IPS DF 6.9 (cell line): Measurements from ENCODE around the gene TSPYL2.
A peak's percentile ranks its signal among the peaks of the same experiment; 100 is the strongest.

ENCODE experiments used
- DNase-seq: peaks from one replicate; pipeline ENCODE4 v3.0.0-alpha.2; 2013; ENCODE audit warnings: low read depth, low spot score
- H3K27ac ChIP-seq: one replicate; pipeline ENCODE4 v1.5.1; 2013; ENCODE audit warnings: low read length, control low read depth
- H3K27me3 ChIP-seq: 2 replicates; pipeline ENCODE4 v1.6.1; 2013; ENCODE audit warnings: mild to moderate bottlenecking, low read length; ENCODE audit not compliant: control insufficient read depth, insufficient read depth
- H3K36me3 ChIP-seq: 2 replicates; pipeline ENCODE4 v1.6.1; 2013; ENCODE audit warnings: low read length; ENCODE audit not compliant: control insufficient read depth, insufficient read depth
- H3K4me1 ChIP-seq: 2 replicates; pipeline ENCODE4 v1.6.1; 2013; ENCODE audit warnings: low read length; ENCODE audit not compliant: control insufficient read depth, insufficient read depth
- H3K4me3 ChIP-seq: 2 replicates; pipeline ENCODE4 v1.5.1; 2013; ENCODE audit warnings: mild to moderate bottlenecking, low read length
- H3K9me3 ChIP-seq: 2 replicates; pipeline ENCODE4 v1.6.1; 2013; ENCODE audit warnings: low read length, inconsistent platforms; ENCODE audit not compliant: control insufficient read depth, insufficient read depth
- WGBS: extraction: QIAGEN DNeasy Blood & Tissue Kit; methylation state at CpG from one replicate; pipeline ENCODE4 v1.1.7; 2013; ENCODE audit warnings: mixed read lengths, missing lambda C conversion rate; ENCODE audit not compliant: insufficient read length, insufficient coverage; 5-methylcytosine and 5-hydroxymethylcytosine counted together

TSPYL2 gene

GRCh38 chrX:53065104-53065503 is 17.1 kb upstream of the TSPYL2 start:
- no CpG with 5 or more reads among the region's 1 CpG for WGBS

GRCh38 chrX:53071064-53071463 is 11.1 kb upstream of the TSPYL2 start:
- no peak overlapping the region for H3K4me3 ChIP-seq
- no peak overlapping the region for H3K27ac ChIP-seq

More at GRCh38 chrX:53065104-53065503, 17.1 kb upstream of the TSPYL2 start:
- no peak overlapping the region for H3K27ac ChIP-seq
- H3K4me3 ChIP-seq, result no peak overlapping the region
- DNase-seq, result no peak
- H3K36me3 ChIP-seq, result no peaks in the 10 kb centered on the region
- no peaks in the 10 kb centered on the region for H3K9me3 ChIP-seq
- no peaks in the 10 kb centered on the region for H3K27me3 ChIP-seq
- H3K4me1 ChIP-seq, result no peaks in the 10 kb centered on the region

GRCh38 chrX:53071604-53072417 is 10.4 kb upstream of the TSPYL2 start:
- Histone ChIP-seq H3K27me3 (no peaks in the 10 kb centered on the region), H3K27ac (no peak overlapping the region), H3K4me1 (no peaks in the 10 kb centered on the region), H3K36me3 (no peaks in the 10 kb centered on the region), H3K4me3 (peak overlapping the region; percentile 21; the same call in 1 of the 2 replicates), H3K9me3 (no peaks in the 10 kb centered on the region)
- DNase-seq, result no peak
- WGBS, result no CpG with 5 or more reads among the region's 31 CpGs

More at GRCh38 chrX:53071064-53071463, 11.1 kb upstream of the TSPYL2 start:
- no peaks in the 10 kb centered on the region for H3K27me3 ChIP-seq
- no peaks in the 10 kb centered on the region for H3K36me3 ChIP-seq
- no CpG with 5 or more reads among the region's 10 CpGs for WGBS
- no peaks in the 10 kb centered on the region for H3K9me3 ChIP-seq
- DNase-seq, result no peak
- no peaks in the 10 kb centered on the region for H3K4me1 ChIP-seq

- H3K27ac ChIP-seq, result no peak overlapping the region
- no peaks in the 10 kb centered on the region for H3K9me3 ChIP-seq
- H3K36me3 ChIP-seq, result no peaks in the 10 kb centered on the region
- no peaks in the 10 kb centered on the region for H3K4me1 ChIP-seq
- H3K27me3 ChIP-seq, result no peaks in the 10 kb centered on the region
- no peak for DNase-seq
- no CpG with 5 or more reads among the region's 9 CpGs for WGBS
- H3K4me3 ChIP-seq, result no peak overlapping the region
Observed at GRCh38 chrX:53072418-53073114, 9.6 kb upstream of the TSPYL2 start.

- Histone ChIP-seq H3K9me3 (no peaks in the 10 kb centered on the region), H3K4me1 (no peaks in the 10 kb centered on the region), H3K36me3 (no peaks in the 10 kb centered on the region), H3K27me3 (no peaks in the 10 kb centered on the region), H3K4me3 (no peak overlapping the region), H3K27ac (no peak overlapping the region)
- DNase-seq, result no peak
- no CpG with 5 or more reads among the region's 6 CpGs for WGBS
Observed at GRCh38 chrX:53073115-53073586, 9.0 kb upstream of the TSPYL2 start.

GRCh38 chrX:53075011-53075410 is 7.2 kb upstream of the TSPYL2 start:
- H3K27me3 ChIP-seq, result no peaks in the 10 kb centered on the region
- no peaks in the 10 kb centered on the region for H3K9me3 ChIP-seq
- no peaks in the 10 kb centered on the region for H3K4me1 ChIP-seq
- WGBS, result no CpG with 5 or more reads among the region's 7 CpGs
- H3K27ac ChIP-seq, result no peak overlapping the region
- no peak for DNase-seq
- H3K4me3 ChIP-seq, result no peak overlapping the region
- no peaks in the 10 kb centered on the region for H3K36me3 ChIP-seq

- H3K4me1 ChIP-seq, result no peaks in the 10 kb centered on the region
- WGBS, result no CpG with 5 or more reads among the region's 21 CpGs
- no peaks in the 10 kb centered on the region for H3K36me3 ChIP-seq
- no peak overlapping the region for H3K4me3 ChIP-seq
- no peaks in the 10 kb centered on the region for H3K9me3 ChIP-seq
- DNase-seq, result no peak
- no peak overlapping the region for H3K27ac ChIP-seq
- no peaks in the 10 kb centered on the region for H3K27me3 ChIP-seq
Observed at GRCh38 chrX:53076671-53077070, 5.5 kb upstream of the TSPYL2 start.

GRCh38 chrX:53077207-53078197 is 4.7 kb upstream of the TSPYL2 start:
- Histone ChIP-seq H3K27me3 (no peaks in the 10 kb centered on the region), H3K4me1 (no peaks in the 10 kb centered on the region), H3K9me3 (no peaks in the 10 kb centered on the region), H3K4me3 (no peak overlapping the region), H3K27ac (no peak overlapping the region), H3K36me3 (no peaks in the 10 kb centered on the region)
- WGBS, result no CpG with 5 or more reads among the region's 27 CpGs
- DNase-seq, result no peak

- WGBS, result no CpG with 5 or more reads among the region's 1 CpG
Observed at GRCh38 chrX:53078943-53079342, 3.2 kb upstream of the TSPYL2 start.

More at GRCh38 chrX:53078943-53079342, 3.2 kb upstream of the TSPYL2 start:
- no peaks in the 10 kb centered on the region for H3K27me3 ChIP-seq
- H3K9me3 ChIP-seq, result no peaks in the 10 kb centered on the region
- H3K36me3 ChIP-seq, result no peaks in the 10 kb centered on the region
- no peak overlapping the region for H3K4me3 ChIP-seq
- no peaks in the 10 kb centered on the region; the same call in 1 of the 2 replicates for H3K4me1 ChIP-seq
- no peak for DNase-seq
- no peak overlapping the region for H3K27ac ChIP-seq
